HG03139 (cell line): ENCODE measurements around the gene NUDT3.
"Not testable (repeated sequence)": the region's sequence is repeated elsewhere in the genome, so short reads cannot be mapped to it uniquely, and the experiment has no call there.

Source experiments
- ATAC-seq: cut with Tn5 transposase; IDR thresholded peaks from one replicate; pipeline ENCODE4 v1.9.1; 2021; ENCODE audit not compliant: unreplicated experiment

Gene NUDT3

GRCh38 chr6:34346175-34347119, 46.0 kb downstream of the NUDT3 start:
- ATAC-seq: no peak

GRCh38 chr6:34343806-34344205, 48.7 kb downstream of the NUDT3 start:
- no peak for ATAC-seq

- no peak for ATAC-seq
These were observed 50.2 kb downstream of the NUDT3 start for GRCh38 chr6:34342247-34342646.

GRCh38 chr6:34341481-34341971, 50.9 kb downstream of the NUDT3 start:
- no peak for ATAC-seq

GRCh38 chr6:34340906-34341480, 51.5 kb downstream of the NUDT3 start:
- ATAC-seq: no peak

GRCh38 chr6:34340394-34340793, 52.1 kb downstream of the NUDT3 start:
- ATAC-seq: no peak

- ATAC-seq: no peak
These were observed 52.5 kb downstream of the NUDT3 start for GRCh38 chr6:34339971-34340370.

- no peak for ATAC-seq
These were observed 53.0 kb downstream of the NUDT3 start for GRCh38 chr6:34339432-34339831.

- ATAC-seq: no peak
These were observed 53.7 kb downstream of the NUDT3 start for GRCh38 chr6:34338811-34339210.

GRCh38 chr6:34338377-34338776, 54.1 kb downstream of the NUDT3 start:
- ATAC-seq: no peak

GRCh38 chr6:34334796-34335416, 57.6 kb downstream of the NUDT3 start:
- no peak for ATAC-seq

- ATAC-seq: no peak
These were observed 58.6 kb downstream of the NUDT3 start for GRCh38 chr6:34333858-34334257.

GRCh38 chr6:34332251-34333198, 59.9 kb downstream of the NUDT3 start:
- no peak for ATAC-seq

- no peak for ATAC-seq
These were observed 61.0 kb downstream of the NUDT3 start for GRCh38 chr6:34331371-34332050.

- not testable (repeated sequence) for ATAC-seq
These were observed 62.7 kb downstream of the NUDT3 start for GRCh38 chr6:34329814-34330213.

GRCh38 chr6:34328969-34329368, 63.5 kb downstream of the NUDT3 start:
- ATAC-seq: no peak

GRCh38 chr6:34327313-34328205, 64.9 kb downstream of the NUDT3 start:
- ATAC-seq: not testable (repeated sequence)

GRCh38 chr6:34325633-34326032, 66.8 kb downstream of the NUDT3 start:
- no peak for ATAC-seq
